ENCODE measurements around the gene SAE1. TPM values are rescaled to one million over a fixed set of nuclear protein-coding genes. Genes with fewer than 3 reads are reported as not detected.

SAE1 gene
- total and polyA plus RNA-seq, 2 experiments from 2014 or later, result 115 to 236 TPM

GRCh38 chr19:47097396-47098201, 33.0 kb upstream of the SAE1 start:
- DNase-seq (ENCODE audit: low spot score) (no peak), ATAC-seq (no peak)
- H3K36me3 ChIP-seq (ENCODE audit: insufficient read depth), result peaks cover 11% of the 10 kb centered on the region
- H3K36me3 Mint-ChIP-seq (ENCODE audit: low read depth), result peaks cover 42% of the 10 kb centered on the region
- H2AFZ ChIP-seq, result no peak overlapping the region
- no peak for TF ChIP-seq EZH2 (IDR thresholded peaks at IDR 0.05; ENCODE audit: low read depth, unreplicated experiment)
- TF ChIP-seq ZNF114 (CRISPR knock-in tag; IDR thresholded peaks at IDR 0.05), result no peak
- no peak for TF ChIP-seq JUNB (IDR thresholded peaks at IDR 0.05; ENCODE audit: unreplicated experiment)
- TF ChIP-seq NANOG (IDR thresholded peaks at IDR 0.05; ENCODE audit: borderline replicate concordance), result no peak
- no peak for TF ChIP-seq REST (IDR thresholded peaks at IDR 0.05; ENCODE audit: unreplicated experiment)
- TF ChIP-seq CREB1 (CRISPR knock-in tag; IDR thresholded peaks at IDR 0.05; ENCODE audit: low read depth), result no peak
- no peak for TF ChIP-seq EZH2phosphoT487 (IDR thresholded peaks at IDR 0.05; ENCODE audit: unreplicated experiment)
- no peak for TF ChIP-seq CTCF (conservative IDR thresholded peaks at IDR 0.05; ENCODE audit: low read depth in 2 of 2)
- no peak for TF ChIP-seq POLR2AphosphoS5 (IDR thresholded peaks at IDR 0.05; ENCODE audit: low read depth)
- H3K9me2 ChIP-seq (ENCODE audit: insufficient read depth), result no peaks in the 10 kb centered on the region
- H3K4me2 ChIP-seq, result 0 out of 2 replicates have a peak overlapping the region, but pooled peaks have one; percentile 14
- peak overlapping the region; percentile 54 for H3K27ac Mint-ChIP-seq
- peaks cover 92% of the 10 kb centered on the region for H3K79me2 ChIP-seq (replicated peaks; ENCODE audit: insufficient read depth)
- H3K27ac ChIP-seq (ENCODE audit: low read depth), result peak overlapping the region; percentile 85
- H3F3A ChIP-seq (replicated peaks; ENCODE audit: low read depth), result peaks cover 30% of the 10 kb centered on the region; the same call in 1 of the 2 replicates
- H3K9me3 Mint-ChIP-seq, result no peaks in the 10 kb centered on the region
- H3K27me3 Mint-ChIP-seq (ENCODE audit: insufficient read depth, low read depth, poor library complexity), result peaks cover 5% of the 10 kb centered on the region
- H3K4me1 ChIP-seq (ENCODE audit: insufficient read depth), result peaks cover 30% of the 10 kb centered on the region
- H3K4me1 Mint-ChIP-seq, result peaks cover 47% of the 10 kb centered on the region
- H3K4me3 Mint-ChIP-seq, result no peak overlapping the region
- H4K20me1 ChIP-seq (replicated peaks; ENCODE audit: insufficient read depth), result peaks cover 26% of the 10 kb centered on the region
- no peak overlapping the region for H3K4me3 ChIP-seq
- no peaks in the 10 kb centered on the region for H3K27me3 ChIP-seq (ENCODE audit: insufficient read depth)

- peak overlapping the region; percentile 85 for H3K27ac ChIP-seq (ENCODE audit: low read depth)
- Mint-ChIP-seq H3K36me3 (ENCODE audit: low read depth) (peaks cover 34% of the 10 kb centered on the region), H3K27ac (no peak overlapping the region), H3K4me3 (no peak overlapping the region), H3K4me1 (peaks cover 49% of the 10 kb centered on the region), H3K9me3 (no peaks in the 10 kb centered on the region), H3K27me3 (ENCODE audit: insufficient read depth, low read depth, poor library complexity) (peaks cover 5% of the 10 kb centered on the region)
- H3K4me3 ChIP-seq, result no peak overlapping the region
- H3F3A ChIP-seq (replicated peaks; ENCODE audit: low read depth), result peaks cover 25% of the 10 kb centered on the region; the same call in 1 of the 2 replicates
- ATAC-seq (no peak), DNase-seq (ENCODE audit: low spot score) (no peak)
- no peaks in the 10 kb centered on the region for H3K9me2 ChIP-seq (ENCODE audit: insufficient read depth)
- H3K79me2 ChIP-seq (replicated peaks; ENCODE audit: insufficient read depth), result peaks cover 96% of the 10 kb centered on the region
- no peak overlapping the region for H2AFZ ChIP-seq
- peak overlapping the region; percentile 36; the same call in 1 of the 2 replicates for H3K4me2 ChIP-seq
- H3K36me3 ChIP-seq (ENCODE audit: insufficient read depth), result peaks cover 7% of the 10 kb centered on the region
- peaks cover 36% of the 10 kb centered on the region for H3K4me1 ChIP-seq (ENCODE audit: insufficient read depth)
- H3K27me3 ChIP-seq (ENCODE audit: insufficient read depth), result no peaks in the 10 kb centered on the region
- H4K20me1 ChIP-seq (replicated peaks; ENCODE audit: insufficient read depth), result peaks cover 18% of the 10 kb centered on the region
- TF ChIP-seq EZH2 (IDR thresholded peaks at IDR 0.05; ENCODE audit: low read depth, unreplicated experiment) (no peak), REST (IDR thresholded peaks at IDR 0.05; ENCODE audit: unreplicated experiment) (no peak)
Observed at GRCh38 chr19:47098608-47099007, 32.0 kb upstream of the SAE1 start.

All from GM23338 (cell line).